ENCODE data around the gene RANBP3.
"Not testable (repeated sequence)": the region's sequence is repeated elsewhere in the genome, so short reads cannot be mapped to it uniquely, and the experiment has no call there.

RANBP3 gene

GRCh38 chr19:6006896-6007295 lies 29.0 kb upstream of the RANBP3 start:
- DNase-seq, result no peak

GRCh38 chr19:6006070-6006446 lies 28.1 kb upstream of the RANBP3 start:
- DNase-seq, result not testable (repeated sequence)

DNA sequence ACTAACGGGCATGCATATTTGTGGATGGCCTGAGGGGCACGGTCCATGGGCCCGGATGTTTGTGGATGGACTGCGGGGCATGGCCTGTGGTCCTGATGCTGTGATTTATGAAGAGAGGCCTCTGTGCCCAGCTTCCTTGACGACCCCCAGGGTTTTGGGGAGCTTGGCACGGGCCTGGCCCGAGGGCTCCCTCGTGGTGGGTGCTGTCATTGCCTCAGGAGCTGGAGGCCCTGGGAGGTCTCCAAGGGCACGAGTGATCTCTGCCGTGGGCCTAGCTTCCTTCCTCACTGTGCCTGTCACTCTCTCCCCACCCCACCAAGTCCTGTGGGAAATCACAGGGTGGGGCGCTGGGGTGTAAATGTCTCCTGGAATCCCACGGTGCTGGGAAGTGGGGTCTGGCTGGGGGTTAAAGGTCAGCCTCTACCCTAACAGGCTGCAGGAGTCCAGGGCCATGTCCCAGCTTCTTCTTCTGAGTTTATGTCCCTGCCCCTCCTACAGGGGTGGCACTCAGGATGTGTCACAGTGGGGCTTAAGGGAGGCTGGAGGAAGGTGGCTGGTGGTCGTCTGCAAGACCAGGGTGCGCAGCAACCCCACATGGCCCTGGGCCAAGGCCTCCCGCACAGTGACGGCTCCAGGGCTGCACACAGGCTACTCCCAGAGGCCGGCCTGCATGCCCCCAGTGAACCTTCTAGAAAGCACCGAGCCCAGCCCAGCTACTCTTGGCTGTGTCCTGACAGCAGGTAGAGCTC lies 27.6 kb upstream of the RANBP3 start:
- DNase-seq, result no peak

GRCh38 chr19:6003976-6004375 lies 26.0 kb upstream of the RANBP3 start:
- no peak for DNase-seq

- DNase-seq, result no peak
Observed at GRCh38 chr19:6002591-6002990, 24.7 kb upstream of the RANBP3 start.

GRCh38 chr19:6000228-6000847 lies 22.4 kb upstream of the RANBP3 start:
- no peak for DNase-seq

- DNase-seq, result no peak
Observed at GRCh38 chr19:5999693-6000092, 21.8 kb upstream of the RANBP3 start.

- no peak for DNase-seq
Observed at GRCh38 chr19:5997371-5997770, 19.4 kb upstream of the RANBP3 start.

GRCh38 chr19:5996623-5997320 lies 18.8 kb upstream of the RANBP3 start:
- no peak for DNase-seq

GRCh38 chr19:5996102-5996501 lies 18.2 kb upstream of the RANBP3 start:
- DNase-seq, result no peak

DNA sequence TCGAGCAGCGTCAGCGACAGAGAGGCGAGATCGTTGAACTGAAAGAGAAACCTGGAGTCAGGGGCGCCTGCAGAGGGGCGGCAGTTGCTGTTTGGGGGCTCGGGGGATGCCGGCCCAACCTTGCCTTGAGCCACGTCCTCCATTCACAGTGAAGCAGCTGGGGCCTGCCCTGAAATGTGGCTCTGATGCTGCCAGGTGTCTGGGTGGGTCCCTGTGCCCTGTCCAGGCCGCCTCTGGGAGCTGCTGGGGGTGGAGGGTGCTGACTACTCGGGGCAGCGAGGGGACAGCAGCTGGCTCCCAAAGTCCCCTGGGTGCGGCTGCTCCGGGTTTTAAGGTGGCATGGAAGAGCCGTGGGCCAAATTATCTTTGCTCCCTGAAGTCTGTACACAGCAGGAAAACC lies 17.7 kb upstream of the RANBP3 start:
- DNase-seq, result no peak

- DNase-seq, result no peak
Observed at GRCh38 chr19:5994405-5995165, 16.6 kb upstream of the RANBP3 start.

GRCh38 chr19:5993648-5994358 lies 15.9 kb upstream of the RANBP3 start:
- no peak for DNase-seq

DNA sequence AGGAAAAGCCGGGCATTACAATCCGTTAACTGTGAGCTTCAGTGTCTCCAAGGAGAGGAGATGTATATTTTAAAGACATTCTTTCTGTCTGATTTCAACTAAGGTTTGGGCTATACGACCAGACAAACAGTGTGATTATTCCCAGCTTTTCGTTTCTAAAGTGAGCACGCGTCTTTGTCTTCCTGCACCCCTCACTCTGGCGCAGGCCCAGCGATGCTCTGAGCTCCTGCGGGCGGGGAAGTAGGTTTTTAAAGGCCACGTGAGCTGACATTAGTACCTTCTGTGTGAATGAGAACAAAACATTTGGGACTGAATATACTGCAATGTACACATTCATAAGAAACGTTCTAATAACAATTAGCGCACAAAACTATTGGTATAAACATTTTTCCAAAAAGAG lies 15.3 kb upstream of the RANBP3 start:
- DNase-seq, result no peak

- no peak for DNase-seq
Observed at GRCh38 chr19:5992756-5993155, 14.8 kb upstream of the RANBP3 start.

DNA sequence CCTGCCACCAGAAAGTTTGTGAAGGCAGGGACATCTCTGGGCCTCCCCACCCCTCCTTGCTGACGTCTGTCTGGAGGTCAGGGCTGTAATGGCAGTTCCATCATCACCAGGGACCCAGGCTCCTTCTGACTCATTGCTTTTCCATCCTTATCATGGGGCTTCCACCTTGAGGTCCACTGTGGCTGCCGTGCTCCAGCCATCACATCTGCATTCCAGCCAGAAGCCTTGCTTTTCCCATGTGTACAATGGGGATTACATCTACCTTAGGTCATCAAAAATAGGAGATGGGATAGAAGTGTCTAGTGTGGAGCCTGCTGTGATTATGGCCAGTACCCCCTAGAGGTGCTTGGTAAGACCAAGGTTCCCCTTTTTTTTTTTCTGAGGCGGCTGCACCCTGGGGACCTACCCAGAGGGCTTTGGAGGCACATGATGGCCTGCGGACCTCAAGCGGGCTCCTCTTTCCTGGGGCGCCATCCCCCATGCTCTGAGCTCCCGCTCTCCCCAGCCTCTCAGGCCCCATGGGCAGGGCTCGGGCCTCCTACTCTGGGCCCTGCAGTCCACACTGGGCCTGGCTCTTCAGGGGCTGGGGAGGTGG lies 13.4 kb upstream of the RANBP3 start:
- no peak for DNase-seq

- no peak for DNase-seq
Observed at GRCh38 chr19:5990289-5990797, 12.4 kb upstream of the RANBP3 start.

- DNase-seq, result no peak
Observed at GRCh38 chr19:5989388-5990074, 11.6 kb upstream of the RANBP3 start.

- no peak for DNase-seq
Observed at GRCh38 chr19:5988517-5989387, 10.8 kb upstream of the RANBP3 start.
